GM21526 (cell line): ENCODE data around the gene S100A9.
"Not testable (repeated sequence)": the region's sequence is repeated elsewhere in the genome, so short reads cannot be mapped to it uniquely, and the experiment has no call there.

ENCODE experiments used
- ATAC-seq: cut with Tn5 transposase; IDR thresholded peaks from one replicate; pipeline ENCODE4 v1.9.1; 2021; ENCODE audit warnings: moderate library complexity; ENCODE audit not compliant: unreplicated experiment, low FRiP score

The S100A9 gene

GRCh38 chr1:153343811-153344717 lies 13.6 kb upstream of the S100A9 start:
- no peak for ATAC-seq

GRCh38 chr1:153344718-153345025 lies 13.0 kb upstream of the S100A9 start:
- ATAC-seq, result no peak

GRCh38 chr1:153345187-153346076 lies 12.2 kb upstream of the S100A9 start:
- ATAC-seq, result no peak

GRCh38 chr1:153346077-153346723 lies 11.5 kb upstream of the S100A9 start:
- no peak for ATAC-seq

- not testable (repeated sequence) for ATAC-seq
Measured at GRCh38 chr1:153347049-153347448, 10.6 kb upstream of the S100A9 start.

GRCh38 chr1:153347856-153348255 lies 9.8 kb upstream of the S100A9 start:
- no peak for ATAC-seq

- ATAC-seq, result no peak
Measured at GRCh38 chr1:153348511-153349362, 8.9 kb upstream of the S100A9 start, which contains the start of gene PGLYRP4. TSS of gene PGLYRP4 (minus strand) at chr1:153348841. CDS start at chr1:153347932, 909 bp downstream.

- no peak for ATAC-seq
Measured at GRCh38 chr1:153349363-153350320, 8.0 kb upstream of the S100A9 start.

- no peak for ATAC-seq
Measured at GRCh38 chr1:153350321-153350957, 7.2 kb upstream of the S100A9 start.

GRCh38 chr1:153352523-153352922 lies 5.1 kb upstream of the S100A9 start:
- peak; percentile 52 for ATAC-seq

GRCh38 chr1:153353226-153353947 lies 4.3 kb upstream of the S100A9 start:
- no peak for ATAC-seq

GRCh38 chr1:153354515-153355193 lies 3.0 kb upstream of the S100A9 start:
- ATAC-seq, result no peak

GRCh38 chr1:153355445-153356071 lies 2.1 kb upstream of the S100A9 start:
- no peak for ATAC-seq

- no peak for ATAC-seq
Measured at GRCh38 chr1:153356392-153357075, 1.1 kb upstream of the S100A9 start.

GRCh38 chr1:153357076-153357852 lies 390 bp upstream of the S100A9 start:
- ATAC-seq, result no peak

- ATAC-seq, result no peak
Measured at GRCh38 chr1:153358691-153358975, 979 bp downstream of the S100A9 start.
